Measurements from ENCODE around the gene COL23A1.

The COL23A1 gene

DNA sequence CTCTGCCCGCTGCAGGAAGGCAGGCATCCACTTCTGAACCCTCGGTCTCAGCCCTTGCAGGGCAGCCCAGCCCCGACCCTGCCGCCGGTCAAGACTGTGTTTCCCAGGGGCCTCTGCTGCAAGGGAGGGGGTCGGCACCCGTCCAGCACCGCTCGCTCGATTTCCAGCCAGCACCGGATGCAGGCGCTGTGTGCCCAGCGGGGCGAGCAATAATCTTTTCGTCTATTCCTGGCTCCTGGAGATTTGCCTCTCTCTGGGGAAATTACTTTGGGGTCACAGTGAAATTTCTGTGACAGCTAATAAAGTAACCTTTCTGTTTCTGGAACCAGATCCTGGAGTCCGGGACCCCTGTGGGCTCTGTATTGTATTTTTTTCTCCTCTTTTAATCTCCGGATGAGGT lies 155.3 kb downstream of the COL23A1 start:
- DNase-seq (ENCODE audit: low read depth in 2 of 2): no peak

DNA sequence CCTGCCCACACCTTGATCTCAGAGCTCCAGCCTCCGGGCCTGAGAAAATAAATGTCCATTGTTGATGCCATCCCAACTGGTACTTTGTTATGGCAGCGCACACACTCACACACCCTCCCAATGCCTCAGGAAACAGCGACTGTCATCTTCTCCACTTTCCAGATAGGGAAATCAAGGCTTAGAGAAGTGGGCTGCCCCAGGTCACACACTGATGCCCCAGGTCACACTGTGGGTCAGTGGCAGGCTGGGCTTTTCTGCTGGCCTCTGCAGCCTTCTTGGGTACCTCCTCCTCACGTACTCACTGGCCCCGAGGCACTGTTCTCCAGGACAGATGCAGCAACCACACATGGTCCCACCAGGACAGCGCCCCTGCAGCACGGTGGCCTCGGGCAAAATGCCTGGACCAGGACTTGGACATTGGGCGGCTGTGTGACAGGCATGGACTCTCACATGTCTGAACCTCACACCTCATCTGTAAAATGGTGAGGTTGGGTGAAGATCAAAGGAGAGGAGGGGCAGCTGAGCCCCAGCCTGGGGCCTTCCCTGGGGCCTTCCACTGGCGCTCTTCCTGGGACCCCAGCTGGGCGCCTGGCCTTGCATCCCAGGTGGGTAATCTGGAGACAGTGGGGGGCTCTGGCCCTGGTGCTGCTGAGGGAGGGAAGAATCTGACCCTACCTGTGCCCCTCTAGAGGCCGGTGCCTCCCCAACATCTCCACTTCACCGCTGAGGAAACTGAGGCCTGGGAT lies 156.0 kb downstream of the COL23A1 start:
- DNase-seq (ENCODE audit: low read depth in 2 of 2): no peak

DNA sequence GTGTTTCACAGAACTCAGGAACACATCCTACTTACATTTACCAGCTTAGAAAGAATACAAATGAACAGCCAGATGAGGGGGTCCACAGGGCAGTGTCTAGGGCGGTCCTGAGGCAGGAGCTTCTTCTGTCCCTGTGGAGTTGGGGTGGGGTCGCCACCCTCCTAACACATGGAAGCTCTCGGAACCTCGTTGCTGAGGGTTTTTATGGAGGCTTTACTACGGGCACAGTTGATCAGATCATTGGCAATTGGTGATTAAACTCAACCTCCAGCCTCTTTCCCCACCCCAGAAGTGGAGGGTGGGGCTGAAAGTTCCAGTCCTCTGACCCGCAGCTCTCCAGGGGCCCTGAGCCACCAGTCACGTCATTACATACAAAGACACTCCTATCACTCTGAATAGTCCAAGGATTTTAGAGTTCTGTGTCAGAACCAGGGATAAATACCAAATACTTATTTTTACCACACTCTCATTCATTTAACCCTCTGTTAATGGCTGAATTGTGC lies 156.9 kb downstream of the COL23A1 start:
- no peak for DNase-seq (ENCODE audit: low read depth in 2 of 2)

DNA sequence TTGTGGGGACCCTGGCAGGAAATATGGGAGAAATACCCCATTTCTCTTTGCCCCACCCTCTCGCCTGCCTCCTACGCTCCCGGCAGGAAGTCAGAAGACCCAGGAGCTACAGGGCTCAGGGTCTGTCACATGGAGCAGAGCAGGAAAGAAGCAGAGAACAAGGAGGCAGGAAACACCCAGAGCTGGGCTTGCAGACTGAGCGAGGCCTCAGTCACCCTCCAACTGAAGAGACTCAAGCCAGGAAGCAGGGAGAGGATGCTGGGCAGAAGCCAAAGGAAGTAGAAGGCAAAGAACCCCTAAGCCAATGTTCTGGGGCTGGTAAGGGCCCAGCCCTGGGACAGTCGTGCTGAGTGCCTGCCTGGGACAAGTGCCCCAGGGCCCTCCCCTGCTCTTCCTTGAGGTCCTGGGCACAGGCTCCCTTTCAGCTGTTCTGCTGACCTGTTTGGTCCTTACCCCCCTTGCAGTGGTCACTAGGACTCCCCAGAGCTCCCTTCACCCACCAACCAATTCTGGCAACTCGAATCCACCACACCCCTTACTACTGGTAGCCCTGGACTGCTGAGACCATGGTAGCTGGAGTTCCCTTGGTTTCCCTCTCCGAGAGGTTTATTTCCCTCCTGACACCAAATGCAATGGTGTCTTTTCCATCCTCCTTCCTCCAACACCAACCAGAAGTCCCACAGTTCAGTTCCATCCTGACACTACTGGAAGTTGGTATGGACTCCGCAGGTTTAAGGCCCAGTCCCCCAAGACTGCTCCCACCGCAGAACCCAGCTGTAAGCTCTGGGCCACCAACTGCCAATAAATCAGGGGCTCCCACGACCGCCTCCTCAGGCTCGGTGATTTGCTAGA lies 157.5 kb downstream of the COL23A1 start:
- DNase-seq (ENCODE audit: low read depth in 2 of 2): no peak

DNA sequence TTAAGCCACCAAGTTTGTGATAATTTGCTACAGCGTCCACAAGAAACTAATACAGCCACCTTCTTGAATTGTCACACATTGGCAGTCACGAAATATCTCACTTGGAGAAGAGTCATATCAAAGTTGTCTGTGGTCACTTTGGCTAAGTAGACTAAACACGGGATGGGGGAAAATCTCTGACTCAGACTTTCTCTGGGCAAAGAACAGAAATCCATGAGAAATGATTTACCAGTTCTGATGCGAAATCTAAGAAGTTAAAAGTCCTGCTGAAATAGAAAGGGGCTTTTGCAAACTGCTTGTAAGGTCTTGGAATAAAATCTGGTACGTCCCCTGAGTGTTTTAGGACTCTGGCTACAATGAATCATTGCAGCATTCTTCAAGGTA lies 158.4 kb downstream of the COL23A1 start:
- no peak for DNase-seq (ENCODE audit: low read depth in 2 of 2)

DNA sequence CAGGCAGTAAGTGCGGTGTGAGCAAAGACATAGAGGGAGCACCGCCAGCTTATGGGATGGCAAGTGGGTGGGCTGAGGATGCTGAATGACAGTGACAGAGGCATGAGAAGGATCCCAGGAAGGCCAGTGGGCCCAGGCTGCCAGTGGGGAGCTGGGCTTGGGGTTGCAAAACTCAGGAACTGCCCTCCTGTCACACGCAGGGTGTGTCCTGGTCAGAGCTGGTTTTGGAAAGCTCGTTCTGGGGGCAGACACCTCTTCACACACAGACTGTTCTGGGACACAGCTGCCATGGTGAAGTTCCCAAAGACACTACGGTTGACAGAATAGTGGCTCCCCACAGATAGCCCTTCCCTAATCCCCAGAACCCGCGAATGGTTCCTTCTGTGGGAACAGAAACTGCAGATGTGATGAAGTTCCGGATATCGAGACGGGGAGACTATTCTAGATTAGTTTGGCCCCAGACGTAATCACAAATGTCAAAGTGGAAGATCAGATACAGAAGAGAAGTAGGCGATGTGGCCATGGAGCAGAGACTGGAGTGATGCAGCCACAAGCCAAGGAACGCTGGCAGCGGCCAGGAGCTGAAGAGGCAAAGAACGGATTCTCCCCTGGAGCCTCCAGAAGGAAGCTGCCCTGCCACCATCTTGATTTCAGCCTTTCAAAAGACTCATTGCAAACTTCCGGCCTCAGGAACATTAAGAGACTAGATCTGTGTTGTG lies 159.0 kb downstream of the COL23A1 start:
- DNase-seq (ENCODE audit: low read depth in 2 of 2): no peak

DNA sequence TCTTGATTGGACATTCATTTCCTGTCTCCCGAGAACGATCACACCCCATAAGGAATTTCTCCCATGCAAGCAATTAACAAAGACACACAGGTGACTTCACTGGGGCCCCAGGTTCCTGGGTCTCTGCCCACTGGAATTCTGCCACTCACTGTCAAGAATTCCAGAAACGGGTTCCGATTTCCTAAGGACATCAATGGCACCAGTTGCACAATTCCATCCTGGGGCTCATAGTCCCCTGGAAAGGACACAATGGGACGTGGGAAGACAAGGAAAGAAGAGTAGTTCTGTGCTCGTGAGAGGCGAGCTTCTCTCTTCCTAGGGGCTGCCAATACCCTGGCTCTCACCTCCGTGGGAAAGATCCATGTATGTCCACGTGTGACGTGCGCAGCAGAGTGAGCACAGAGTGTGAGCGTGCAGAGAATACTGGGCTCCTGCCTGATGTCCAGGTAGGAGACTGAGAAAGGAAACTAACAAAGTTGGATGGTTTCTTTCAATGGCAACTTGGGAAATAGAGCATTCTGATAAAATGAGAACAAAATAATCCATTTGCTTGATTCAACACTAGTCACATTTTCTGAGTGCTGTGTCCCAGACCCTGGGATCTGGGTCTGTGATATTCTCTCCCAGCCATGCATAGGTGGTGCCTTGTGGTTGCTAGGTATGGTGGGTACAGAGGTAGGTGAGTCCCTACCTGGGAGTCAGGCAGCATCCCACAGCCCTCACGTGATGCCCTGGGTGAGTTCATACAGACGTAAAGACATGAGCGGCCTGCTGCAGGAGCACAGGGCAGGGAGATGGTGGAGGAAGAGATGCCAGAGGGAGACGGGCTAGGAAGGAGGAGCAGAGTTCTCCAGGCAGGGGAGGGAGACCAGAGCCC lies 159.8 kb downstream of the COL23A1 start:
- DNase-seq (ENCODE audit: low read depth in 2 of 2): no peak

DNA sequence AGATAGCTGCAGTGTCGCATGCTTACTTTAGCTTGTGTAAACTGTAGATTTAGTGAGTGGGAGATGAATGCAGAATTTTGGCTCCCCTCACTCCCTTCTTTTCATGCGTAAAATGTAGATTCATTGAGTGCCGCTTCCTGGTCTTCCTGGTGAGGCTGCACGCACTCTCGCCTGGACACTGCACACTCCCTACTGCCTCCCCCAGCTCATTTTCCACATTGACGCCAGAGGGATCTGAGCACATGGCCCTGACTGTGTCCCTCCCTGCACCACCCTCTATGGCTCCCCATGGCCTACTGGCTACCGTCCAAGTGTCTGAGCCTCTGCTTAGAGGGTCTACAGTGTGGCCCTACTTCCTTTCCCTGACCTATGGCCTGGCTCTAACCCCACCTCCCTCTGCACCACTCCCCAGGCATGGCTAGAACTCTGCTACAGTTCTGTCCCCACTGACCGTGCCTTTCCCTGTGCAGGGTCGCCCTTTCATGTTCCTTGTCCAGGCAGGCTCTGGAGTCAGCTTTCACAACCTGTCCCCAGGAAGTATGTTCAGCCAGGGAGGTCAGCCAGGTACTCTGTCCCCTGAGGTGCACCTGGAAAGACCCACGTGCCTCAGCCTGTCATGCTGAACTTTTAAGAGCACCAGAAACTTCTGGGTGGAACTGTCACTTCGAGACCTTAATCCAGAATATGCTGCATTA lies 160.6 kb downstream of the COL23A1 start:
- no peak for DNase-seq (ENCODE audit: low read depth in 2 of 2)

DNA sequence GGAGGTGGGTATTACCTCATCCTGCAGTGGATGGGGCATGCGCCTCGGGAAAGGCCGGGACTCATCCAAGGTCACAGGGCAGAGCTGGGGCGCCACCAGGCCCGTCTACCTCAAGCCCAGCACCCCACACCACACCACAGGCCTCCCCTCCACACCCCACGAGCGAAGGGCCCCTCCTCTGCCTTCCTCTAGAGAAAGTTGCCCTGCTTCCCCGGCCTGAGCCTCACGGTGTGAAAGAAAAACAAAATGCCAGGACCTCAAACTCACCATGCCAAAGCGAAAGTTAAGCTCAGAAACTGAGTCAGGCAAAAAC lies 161.1 kb downstream of the COL23A1 start:
- no peak for DNase-seq (ENCODE audit: low read depth in 2 of 2)

DNA sequence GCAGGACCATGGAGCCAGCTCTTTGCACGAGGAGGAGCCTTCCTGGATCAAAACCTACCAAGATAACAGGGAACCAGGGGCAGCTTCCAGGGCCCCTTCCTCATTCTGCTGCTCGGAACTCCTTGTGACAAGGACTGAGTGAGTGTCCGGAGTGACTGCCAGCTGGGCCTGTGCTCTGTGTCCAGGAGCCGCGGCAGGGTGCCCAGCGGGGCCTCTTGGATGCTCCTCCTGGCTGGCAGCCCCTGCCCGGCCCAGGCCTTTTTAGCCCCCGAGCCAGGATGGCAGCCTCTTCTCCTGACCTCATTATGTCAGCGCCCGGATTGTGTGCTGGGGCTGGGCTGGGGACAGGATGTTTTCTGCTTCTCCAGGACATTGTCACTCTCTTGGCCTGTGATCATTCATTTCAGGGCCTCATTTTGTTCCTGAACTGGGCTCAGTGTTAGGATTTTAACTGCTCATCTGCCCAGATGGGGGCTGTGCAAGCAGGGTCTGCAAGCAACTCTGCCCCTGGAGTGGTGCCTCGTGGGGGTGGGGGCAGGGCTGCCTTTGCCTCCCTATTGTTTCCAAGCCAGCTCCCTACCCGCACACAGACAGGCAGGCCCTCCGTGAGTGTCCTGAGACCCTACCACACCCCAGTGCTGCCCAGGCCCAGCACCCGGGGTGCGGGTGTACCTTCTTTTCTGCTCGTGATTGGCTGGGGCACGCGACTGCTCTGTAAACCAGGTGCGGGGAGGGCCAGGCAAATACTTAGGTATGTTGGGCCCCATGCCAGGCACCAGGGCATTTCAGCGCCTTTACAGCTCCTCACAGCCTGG lies 161.6 kb downstream of the COL23A1 start:
- DNase-seq (ENCODE audit: low read depth in 2 of 2): no peak

DNA sequence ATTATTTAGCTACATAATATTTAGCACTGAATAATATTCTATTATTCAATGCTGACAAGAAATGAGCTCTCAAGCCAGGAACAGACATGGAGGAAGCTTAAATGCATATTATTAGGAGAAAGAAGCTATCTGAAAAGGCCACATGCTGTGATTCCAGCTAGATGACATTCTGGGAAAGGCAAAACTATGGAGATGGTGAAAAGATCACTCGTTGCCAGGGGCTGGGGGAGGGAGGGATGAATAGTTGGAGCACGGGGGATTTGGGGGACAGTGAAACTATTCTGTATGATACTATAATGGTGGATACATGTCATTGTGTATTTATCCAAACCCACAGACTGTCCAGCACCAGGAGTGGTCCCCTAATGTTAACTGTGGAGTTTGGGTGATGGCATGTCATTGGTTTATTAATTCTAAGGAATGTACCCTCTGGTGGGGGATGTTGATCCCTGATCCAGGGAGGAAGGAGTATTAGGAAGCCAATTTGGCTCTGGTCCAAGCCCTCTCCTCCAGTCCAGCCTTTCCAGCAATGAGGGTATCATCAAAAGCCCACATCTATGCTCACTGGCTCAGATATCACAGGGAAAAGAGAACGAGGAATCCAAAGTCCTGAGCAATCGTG lies 162.5 kb downstream of the COL23A1 start:
- no peak for DNase-seq (ENCODE audit: low read depth in 2 of 2)

DNA sequence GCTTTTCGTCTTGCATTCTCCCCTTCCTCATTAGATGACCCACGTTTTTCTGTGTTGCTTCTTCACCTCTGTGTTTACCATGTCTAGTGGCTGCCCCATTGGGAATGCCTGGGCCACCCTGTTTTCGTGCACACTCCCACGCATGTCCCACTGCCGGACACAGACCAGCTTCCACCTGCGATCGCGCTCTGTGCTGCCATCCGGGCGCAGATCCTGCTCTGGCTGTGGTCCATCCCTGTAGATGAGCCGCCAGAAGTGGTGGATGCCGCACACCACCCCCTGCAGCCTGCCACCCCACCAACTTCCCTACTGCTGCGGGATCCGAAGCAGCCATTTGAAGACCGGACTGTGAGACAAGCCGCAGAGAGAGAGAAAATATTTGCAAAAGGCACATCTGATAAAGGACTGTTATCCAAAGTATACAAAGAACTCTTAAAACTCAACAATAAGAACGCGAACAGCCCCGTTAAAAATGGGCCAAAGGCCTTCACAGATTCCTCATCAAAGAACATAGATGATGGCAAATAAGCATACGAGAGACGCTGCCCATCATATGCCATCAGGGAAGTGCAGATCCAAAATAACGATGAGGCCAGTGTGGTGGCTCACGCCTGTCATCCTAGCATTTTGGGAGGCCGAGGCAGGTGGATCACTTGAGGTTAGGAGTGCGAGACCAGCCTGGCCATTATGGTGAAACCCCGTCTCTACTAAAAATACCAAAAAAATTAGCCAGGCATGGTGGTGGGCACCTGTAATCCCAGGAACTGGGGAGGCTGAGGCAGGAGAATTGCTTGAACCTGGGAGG lies 163.7 kb downstream of the COL23A1 start:
- no peak for DNase-seq (ENCODE audit: low read depth in 2 of 2)

DNA sequence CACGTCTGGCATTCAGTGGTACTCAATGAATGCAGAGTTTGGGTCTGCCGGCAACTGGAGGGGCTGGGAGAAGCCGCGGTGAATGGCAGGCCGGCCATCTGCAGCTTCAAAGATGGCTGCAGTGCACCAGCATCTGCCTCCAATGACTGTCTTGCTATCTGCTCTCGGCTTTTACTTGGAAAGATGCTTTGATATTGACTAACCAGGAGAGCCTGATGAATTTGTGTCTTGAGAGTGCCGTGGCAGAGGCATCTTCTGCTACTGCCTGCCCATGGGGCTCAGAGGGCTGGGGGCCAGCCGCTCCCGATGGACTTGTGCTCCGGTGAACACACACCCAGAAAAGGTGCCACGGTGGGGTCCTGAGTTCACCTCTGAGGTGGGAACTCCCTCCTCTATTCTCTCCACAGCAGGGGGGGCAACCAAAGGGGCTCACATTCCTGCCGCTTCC lies 164.5 kb downstream of the COL23A1 start:
- no peak for DNase-seq (ENCODE audit: low read depth in 2 of 2)

DNA sequence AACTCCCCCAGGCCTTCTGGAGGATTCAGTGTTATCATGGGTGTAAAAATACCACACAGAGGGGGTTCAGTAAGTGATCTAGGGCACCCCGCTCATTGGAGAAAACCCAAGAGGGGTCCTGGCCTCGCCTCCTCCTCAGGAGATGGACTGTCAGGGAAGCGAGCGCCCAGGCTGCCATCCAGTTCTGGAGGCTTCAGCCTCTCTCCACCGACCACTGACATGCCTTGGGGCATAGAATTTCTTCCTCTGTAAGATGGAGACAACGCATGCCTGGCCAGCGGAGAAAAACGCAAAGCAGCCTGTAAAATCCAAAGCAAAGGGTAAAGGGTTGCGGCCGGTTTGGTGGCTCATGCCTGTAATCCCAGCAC lies 165.4 kb downstream of the COL23A1 start:
- no peak for DNase-seq (ENCODE audit: low read depth in 2 of 2)

DNA sequence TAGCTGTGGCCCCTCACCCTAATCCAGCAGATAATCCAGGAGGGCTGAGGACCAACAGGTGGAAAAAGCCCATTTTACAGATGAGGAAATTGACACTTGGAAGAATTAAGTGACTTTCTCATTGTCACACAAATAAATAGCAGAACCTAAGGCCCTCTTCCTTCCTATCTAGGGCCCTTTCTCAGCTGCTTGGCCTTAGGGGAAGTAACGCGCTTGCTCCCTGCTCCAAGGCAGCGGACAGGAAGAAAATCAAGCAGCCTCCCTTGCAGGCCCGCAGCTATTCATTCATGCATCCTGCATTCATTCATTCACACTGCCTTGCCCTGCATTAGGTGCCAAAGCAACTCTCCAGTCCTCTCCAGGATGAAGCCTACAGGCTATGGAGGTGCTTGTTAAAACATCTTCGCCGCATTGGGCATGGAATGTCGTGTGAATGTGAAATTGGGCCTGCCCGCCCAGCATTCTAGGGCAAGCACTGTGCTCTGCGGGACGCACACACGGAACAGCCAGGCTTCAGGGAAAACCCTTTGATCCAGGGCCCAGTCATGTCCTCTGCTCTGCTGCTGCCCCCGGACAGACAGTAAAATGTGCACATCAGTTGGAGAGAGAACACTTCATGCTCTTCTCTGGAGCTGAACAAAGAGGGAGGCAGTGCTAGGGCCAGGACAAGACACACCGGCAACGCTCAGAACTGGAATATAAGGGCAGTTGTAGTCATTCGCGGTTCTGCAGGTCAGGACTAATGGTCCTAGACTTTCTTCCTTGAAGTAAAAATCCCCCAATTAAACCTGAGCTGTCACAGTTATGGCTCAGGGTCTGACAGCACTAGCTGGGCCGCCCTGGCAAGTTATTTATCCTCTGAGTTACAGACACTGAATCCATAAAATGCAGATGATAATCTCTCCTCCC lies 166.0 kb downstream of the COL23A1 start:
- no peak for DNase-seq (ENCODE audit: low read depth in 2 of 2)

DNA sequence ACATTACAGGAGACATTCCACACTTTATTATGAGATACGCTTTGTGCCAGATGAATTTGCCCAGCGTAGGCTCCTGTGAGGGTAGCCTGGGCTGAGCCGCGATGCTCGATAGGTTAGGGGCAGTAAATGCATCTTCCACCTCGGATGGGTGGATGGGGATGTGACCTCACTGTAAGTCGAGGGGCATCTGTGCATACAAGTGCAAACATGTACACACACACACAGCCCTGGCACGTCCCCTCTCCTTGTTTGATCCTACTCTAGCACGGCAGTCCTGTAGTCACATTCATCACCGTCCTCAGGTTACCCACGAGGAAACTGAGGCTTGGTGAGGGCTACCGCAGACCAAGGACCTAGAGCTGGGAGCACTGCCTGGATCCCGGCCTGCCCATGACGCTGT lies 166.8 kb downstream of the COL23A1 start:
- DNase-seq (ENCODE audit: low read depth in 2 of 2): no peak

DNA sequence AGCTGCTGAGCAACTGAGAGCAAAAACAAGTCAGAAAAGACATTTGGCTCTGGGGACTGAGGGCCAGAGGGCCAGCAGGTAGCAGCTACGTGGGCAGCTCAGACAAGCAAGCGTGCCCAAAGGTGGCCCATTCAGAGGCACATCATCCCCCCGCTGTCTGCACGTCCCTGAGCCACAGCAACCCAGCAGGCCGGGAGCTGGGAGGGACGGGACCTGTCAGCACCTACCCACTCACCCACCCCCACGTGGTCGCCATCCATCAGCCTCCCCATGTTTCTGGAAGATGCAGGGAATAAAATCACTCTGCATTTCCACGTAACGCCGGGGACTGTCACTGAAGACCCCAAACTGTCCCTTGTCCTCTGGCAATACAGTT lies 167.8 kb downstream of the COL23A1 start:
- no peak for DNase-seq (ENCODE audit: low read depth in 2 of 2)

Measured in stimulated activated CD8-positive, alpha-beta memory T cell treated with anti-CD3 and anti-CD28 coated beads, Interleukin-15, amount 100 ng/mL, for 4 hours (primary cell).